Parathyroid adenoma (tissue), 2 donors: ENCODE results near the gene CEACAM4.
A peak's percentile ranks its signal among the peaks of the same experiment; 100 is the strongest.

Experiments used
- H2AFZ ChIP-seq: fragments of 300-600 bp; sonication (generic); one replicate; pipeline ENCODE4 v1.7.0; 2017; ENCODE audit warnings: antibody characterized with exemption, mild to moderate bottlenecking
- H3K27ac ChIP-seq: fragments of 300-600 bp; sonication (generic); one replicate; pipeline ENCODE4 v1.7.0; 2017
- H3K27me3 ChIP-seq: fragments of 300-600 bp; sonication (generic); one replicate; pipeline ENCODE4 v1.7.0; 2017; ENCODE audit warnings: low read length; ENCODE audit not compliant: control insufficient read depth, insufficient read depth
- H3K36me3 ChIP-seq: fragments of 300-600 bp; sonication (generic); one replicate; pipeline ENCODE4 v1.7.0; 2017; ENCODE audit warnings: low read length; ENCODE audit not compliant: control insufficient read depth, insufficient read depth
- H3K4me1 ChIP-seq: fragments of 300-600 bp; sonication (generic); one replicate; pipeline ENCODE4 v1.7.0; 2017; ENCODE audit warnings: control low read depth
- H3K4me2 ChIP-seq: fragments of 300-600 bp; sonication (generic); one replicate; pipeline ENCODE4 v1.7.0; 2017; ENCODE audit warnings: low read length
- H3K4me3 ChIP-seq: fragments of 300-600 bp; sonication (generic); one replicate; pipeline ENCODE4 v1.7.0; 2017; ENCODE audit warnings: low read depth, low read length
- H3K79me2 ChIP-seq: fragments of 300-600 bp; sonication (generic); one replicate; pipeline ENCODE4 v1.7.0; 2017; ENCODE audit warnings: control low read depth
- H3K9ac ChIP-seq: fragments of 300-600 bp; sonication (generic); one replicate; pipeline ENCODE4 v1.7.0; 2017; ENCODE audit warnings: mild to moderate bottlenecking
- H3K9me3 ChIP-seq: fragments of 300-600 bp; sonication (generic); one replicate; pipeline ENCODE4 v1.7.0; 2017; ENCODE audit warnings: low read length; ENCODE audit not compliant: control insufficient read depth
- TF ChIP-seq, protein P1 (sequence below): fragments of 300-600 bp; sonication (generic); IDR thresholded peaks from one replicate; pipeline ENCODE4 v1.7.0; 2017; ENCODE audit warnings: antibody characterized with exemption, mild to moderate bottlenecking
- donor health status: primary hyperparathyroidism.

The CEACAM4 gene

DNA sequence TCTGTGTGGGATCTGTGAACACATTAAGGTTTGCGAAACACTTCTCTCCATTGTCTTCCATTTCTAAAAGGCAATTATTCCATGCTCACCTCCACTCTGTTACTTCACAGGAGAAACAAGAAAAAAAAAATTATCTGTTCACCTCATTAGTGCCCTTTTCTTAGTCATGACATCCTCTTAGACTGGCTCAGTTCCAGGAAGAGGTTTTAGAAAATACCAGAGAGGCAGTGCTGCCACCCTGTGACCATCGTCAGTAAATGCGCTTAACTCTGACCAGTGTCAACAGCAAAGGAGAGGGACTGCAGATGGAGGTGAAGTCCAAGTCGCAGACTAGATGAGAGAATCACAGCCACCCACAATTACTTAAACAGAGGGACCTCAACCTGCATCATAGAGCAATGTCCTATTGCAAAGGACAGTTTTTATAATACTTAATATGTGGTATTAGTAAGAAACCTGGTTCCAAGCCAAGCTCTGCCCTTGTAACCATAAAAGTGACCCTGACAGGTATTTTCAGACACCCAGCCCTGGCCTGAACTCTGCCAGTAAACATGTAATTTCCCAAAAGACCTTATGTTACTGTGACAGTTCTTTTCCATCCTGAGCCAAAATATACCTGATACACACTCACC, 31.5 kb downstream of the CEACAM4 start:
- Histone ChIP-seq H3K27me3 (peaks cover under 1% of the 10 kb centered on the region), H2AFZ (no peak overlapping the region), H3K79me2 (no peaks in the 10 kb centered on the region), H3K4me1 (no peaks in the 10 kb centered on the region), H3K9ac (no peak overlapping the region), H3K9me3 (no peaks in the 10 kb centered on the region), H3K4me3 (no peak overlapping the region), H3K27ac (no peak overlapping the region), H3K4me2 (no peak overlapping the region), H3K36me3 (no peaks in the 10 kb centered on the region)
- TF ChIP-seq, protein P1, sequence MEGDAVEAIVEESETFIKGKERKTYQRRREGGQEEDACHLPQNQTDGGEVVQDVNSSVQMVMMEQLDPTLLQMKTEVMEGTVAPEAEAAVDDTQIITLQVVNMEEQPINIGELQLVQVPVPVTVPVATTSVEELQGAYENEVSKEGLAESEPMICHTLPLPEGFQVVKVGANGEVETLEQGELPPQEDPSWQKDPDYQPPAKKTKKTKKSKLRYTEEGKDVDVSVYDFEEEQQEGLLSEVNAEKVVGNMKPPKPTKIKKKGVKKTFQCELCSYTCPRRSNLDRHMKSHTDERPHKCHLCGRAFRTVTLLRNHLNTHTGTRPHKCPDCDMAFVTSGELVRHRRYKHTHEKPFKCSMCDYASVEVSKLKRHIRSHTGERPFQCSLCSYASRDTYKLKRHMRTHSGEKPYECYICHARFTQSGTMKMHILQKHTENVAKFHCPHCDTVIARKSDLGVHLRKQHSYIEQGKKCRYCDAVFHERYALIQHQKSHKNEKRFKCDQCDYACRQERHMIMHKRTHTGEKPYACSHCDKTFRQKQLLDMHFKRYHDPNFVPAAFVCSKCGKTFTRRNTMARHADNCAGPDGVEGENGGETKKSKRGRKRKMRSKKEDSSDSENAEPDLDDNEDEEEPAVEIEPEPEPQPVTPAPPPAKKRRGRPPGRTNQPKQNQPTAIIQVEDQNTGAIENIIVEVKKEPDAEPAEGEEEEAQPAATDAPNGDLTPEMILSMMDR, result peak; percentile 67

DNA sequence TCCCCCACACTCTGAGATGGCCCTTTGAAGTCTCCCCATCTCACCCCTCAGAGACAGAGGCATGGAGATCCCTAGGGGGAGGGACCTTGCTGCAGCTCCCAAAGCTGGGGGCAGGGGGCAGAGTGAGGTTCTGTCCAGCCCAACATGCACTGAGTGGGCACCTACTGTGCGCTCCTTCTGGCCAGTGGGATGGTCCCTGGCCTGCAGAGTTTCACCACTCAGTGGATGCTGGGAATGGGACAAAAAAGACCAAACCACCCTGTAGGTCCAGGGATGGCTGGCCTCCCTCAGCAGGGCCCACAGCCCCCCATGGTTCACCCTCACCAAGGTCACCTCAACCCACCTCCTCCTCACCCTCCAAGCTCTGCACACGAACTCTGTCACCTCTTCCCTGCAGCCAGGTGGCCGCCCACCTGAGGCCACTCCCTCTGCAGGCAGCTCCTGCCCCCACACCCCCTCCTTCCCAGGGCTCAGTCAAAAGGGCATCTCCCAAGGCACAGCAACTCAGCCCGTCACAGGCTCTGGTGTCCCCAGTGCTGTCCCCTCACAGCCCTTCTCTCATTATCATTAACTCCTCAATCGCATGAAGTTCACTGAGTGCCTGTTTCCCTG, 34.8 kb downstream of the CEACAM4 start:
- H3K4me3 ChIP-seq, result no peak overlapping the region
- TF ChIP-seq, protein P1, result no peak
- H3K36me3 ChIP-seq, result no peaks in the 10 kb centered on the region
- no peaks in the 10 kb centered on the region for H3K79me2 ChIP-seq
- no peaks in the 10 kb centered on the region for H3K9me3 ChIP-seq
- no peak overlapping the region for H2AFZ ChIP-seq
- H3K27ac ChIP-seq, result no peak overlapping the region
- H3K9ac ChIP-seq, result no peak overlapping the region
- H3K27me3 ChIP-seq, result peaks cover 3% of the 10 kb centered on the region
- no peaks in the 10 kb centered on the region for H3K4me1 ChIP-seq
- H3K4me2 ChIP-seq, result no peak overlapping the region

DNA sequence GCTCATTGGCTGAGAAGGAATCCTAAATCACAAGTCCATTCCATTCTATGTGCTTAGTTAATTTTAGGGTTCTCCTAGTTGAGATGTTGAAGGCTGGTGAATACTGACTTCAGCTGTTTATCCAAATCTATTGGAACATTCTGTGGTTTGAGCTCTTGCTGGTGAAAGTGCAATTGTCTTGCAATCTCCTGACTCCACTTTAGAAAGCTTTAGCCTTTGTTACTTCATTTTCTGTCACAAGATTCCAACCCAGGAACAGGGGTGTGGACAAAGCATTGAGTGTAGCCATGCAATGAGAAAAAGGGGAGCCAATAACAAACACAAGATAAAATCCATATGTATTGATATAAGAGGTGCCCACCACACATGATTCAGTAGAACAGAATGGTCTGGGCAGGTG, 35.9 kb downstream of the CEACAM4 start:
- Histone ChIP-seq H3K9me3 (no peaks in the 10 kb centered on the region), H3K79me2 (no peaks in the 10 kb centered on the region), H3K36me3 (no peaks in the 10 kb centered on the region), H2AFZ (no peak overlapping the region), H3K4me1 (no peaks in the 10 kb centered on the region), H3K4me2 (no peak overlapping the region), H3K4me3 (no peak overlapping the region), H3K9ac (no peak overlapping the region), H3K27me3 (peaks cover 3% of the 10 kb centered on the region), H3K27ac (no peak overlapping the region)
- TF ChIP-seq, protein P1, result no peak

DNA sequence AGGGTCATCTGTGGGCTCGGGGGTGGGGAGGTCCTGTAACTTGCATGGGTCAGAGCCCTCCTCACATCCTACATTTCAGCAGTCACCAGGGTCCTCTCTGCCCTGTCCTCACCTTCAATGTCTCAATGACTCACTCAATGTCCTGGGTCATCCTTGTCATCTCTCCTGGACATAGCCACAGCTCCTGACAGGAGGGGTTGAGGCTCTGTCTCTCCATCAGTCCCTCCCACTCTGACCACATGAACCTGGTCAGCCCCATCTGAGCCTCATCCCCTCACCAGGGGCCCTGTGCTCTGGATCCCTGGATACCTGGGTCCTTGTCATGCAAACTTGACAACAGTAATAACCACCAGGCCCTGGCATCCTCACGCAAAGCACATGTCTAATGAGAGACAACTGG, 37.5 kb downstream of the CEACAM4 start:
- TF ChIP-seq, protein P1, result no peak
- Histone ChIP-seq H3K27me3 (peaks cover 3% of the 10 kb centered on the region), H3K4me3 (no peak overlapping the region)

More for the DNA sequence above, 37.5 kb downstream of the CEACAM4 start:
- Histone ChIP-seq H3K9ac (no peak overlapping the region), H3K36me3 (no peaks in the 10 kb centered on the region), H3K27ac (no peak overlapping the region), H3K9me3 (no peaks in the 10 kb centered on the region), H2AFZ (no peak overlapping the region), H3K4me1 (no peaks in the 10 kb centered on the region), H3K79me2 (no peaks in the 10 kb centered on the region), H3K4me2 (no peak overlapping the region)
